ENCODE data around the gene ZBTB7C. TPM values are rescaled to one million over a fixed set of nuclear protein-coding genes. Genes with fewer than 3 reads are reported as not detected.

Gene ZBTB7C
- total and polyA plus RNA-seq, 2 of the 4 experiments (the other 2 are of a cell fraction): not detected

GRCh38 chr18:48418539-48419276, 9.5 kb upstream of the ZBTB7C start:
- H4K91ac ChIP-seq (ENCODE audit: insufficient read depth, low read depth, low read length): no peak overlapping the region
- H2AK5ac ChIP-seq (ENCODE audit: low read depth, low read length): no peak overlapping the region
- H3K56ac ChIP-seq (ENCODE audit: extremely low read depth, insufficient read depth, low read length): no peak overlapping the region
- ChIA-PET CTCF (no interaction called here), POLR2A (ENCODE audit: unreplicated experiment) (no interaction called here)
- H3K36me3 ChIP-seq (ENCODE audit: control insufficient read depth, insufficient read depth, low read length): no peaks in the 10 kb centered on the region
- dilution Hi-C loops (cut with HindIII; ENCODE audit: low sequenced_read_pairs, unreplicated experiment) (no loop called here), in situ Hi-C loops (cut with MboI; ENCODE audit: low sequenced_read_pairs) (no loop called here), intact Hi-C loops (cut with micrococcal nuclease) (no loop called here)
- WGBS, 2 experiments (ENCODE audit: extremely low coverage in 2 of 2, insufficient read length in 1 of 2): no CpG with 5 or more reads among the region's 9 CpGs
- H4K20me1 ChIP-seq (ENCODE audit: insufficient read depth, low read length): no peaks in the 10 kb centered on the region
- H2BK20ac ChIP-seq (ENCODE audit: low read depth, low read length): no peak overlapping the region
- no peaks in the 10 kb centered on the region for H3K4me1 ChIP-seq (ENCODE audit: control insufficient read depth, insufficient read depth, low read length)
- no TSS peak for BruUV-seq (replicated peaks)
- no peak overlapping the region for H2BK15ac ChIP-seq (ENCODE audit: low read depth, low read length)
- H3K4me3 ChIP-seq (ENCODE audit: insufficient read depth, low read depth, low read length): no peak overlapping the region
- H3K27me3 ChIP-seq (ENCODE audit: control insufficient read depth, insufficient read depth, low read length): peaks cover 32% of the 10 kb centered on the region
- H4K5ac ChIP-seq (ENCODE audit: low read depth, low read length): no peak overlapping the region
- TF ChIP-seq MXI1 (IDR thresholded peaks at IDR 0.05; ENCODE audit: borderline replicate concordance, low read depth, low read length) (no peak), RFX5 (IDR thresholded peaks at IDR 0.05; ENCODE audit: low read depth, low read length) (no peak), MAFK (IDR thresholded peaks at IDR 0.05; ENCODE audit: low read depth, low read length) (no peak), CHD1 (IDR thresholded peaks at IDR 0.05; ENCODE audit: low read depth, low read length) (no peak), FOS (IDR thresholded peaks at IDR 0.05; ENCODE audit: low read depth, low read length) (no peak), USF2 (IDR thresholded peaks at IDR 0.05; ENCODE audit: low read depth, low read length) (no peak), RCOR1 (IDR thresholded peaks at IDR 0.05; ENCODE audit: insufficient replicate concordance, low read length) (no peak), SMC3 (IDR thresholded peaks at IDR 0.05; ENCODE audit: low read depth, low read length) (no peak), RAD21 (IDR thresholded peaks at IDR 0.05; ENCODE audit: low read length) (no peak), CTCF (conservative IDR thresholded peaks at IDR 0.05; ENCODE audit: low read depth, low read length) (no peak), BHLHE40 (IDR thresholded peaks at IDR 0.05; ENCODE audit: low read depth, low read length) (no peak), MAZ (IDR thresholded peaks at IDR 0.05; ENCODE audit: borderline replicate concordance, low read depth, low read length) (no peak), NFE2L2 (IDR thresholded peaks at IDR 0.05; ENCODE audit: low read depth, low read length) (no peak), POLR2A (IDR thresholded peaks at IDR 0.05; ENCODE audit: low read depth, low read length) (no peak), CEBPB (IDR thresholded peaks at IDR 0.05; ENCODE audit: low read depth, low read length) (no peak), ELK1 (IDR thresholded peaks at IDR 0.05; ENCODE audit: borderline replicate concordance, low read depth, low read length) (no peak)
- no peak overlapping the region for H3K27ac ChIP-seq (ENCODE audit: insufficient read depth, low read length)
- no peak overlapping the region for H2BK5ac ChIP-seq (ENCODE audit: low read depth, low read length, poor library complexity, severe bottlenecking)
- H3K4ac ChIP-seq (ENCODE audit: low read depth, low read length): no peak overlapping the region
- no peak overlapping the region for H4K8ac ChIP-seq (ENCODE audit: low read depth in 2 of 2, low read length in 2 of 2)
- H3K18ac ChIP-seq (ENCODE audit: low read depth, low read length): no peak overlapping the region
- H3K9ac ChIP-seq (ENCODE audit: low read depth, low read length): no peak overlapping the region
- no peak overlapping the region for H3K23ac ChIP-seq (ENCODE audit: low read depth, low read length)
- no peak overlapping the region for H3K14ac ChIP-seq (replicated peaks; ENCODE audit: low read depth, low read length)
- no peak overlapping the region for H2AFZ ChIP-seq (replicated peaks; ENCODE audit: low read length, poor library complexity)
- DNase-seq: no peak
- no peaks in the 10 kb centered on the region for H3K9me1 ChIP-seq (ENCODE audit: insufficient read depth, low read length)
- H2AK9ac ChIP-seq (replicated peaks; ENCODE audit: low read depth, low read length, poor library complexity): no peak overlapping the region
- no peak for ATAC-seq (ENCODE audit: low read depth)
- H2BK120ac ChIP-seq (ENCODE audit: low read depth, low read length): no peak overlapping the region
- H3K9me3 ChIP-seq (ENCODE audit: control insufficient read depth, insufficient read depth, low read length): no peaks in the 10 kb centered on the region; the same call in 1 of the 2 replicates
- no peak overlapping the region for H3K4me2 ChIP-seq (ENCODE audit: low read depth, low read length)
- H3K79me1 ChIP-seq (ENCODE audit: low read depth in 1 of 2, low read length in 2 of 2): no peaks in the 10 kb centered on the region
